SKM-1 treated with dmso at 0.1 percent for 144 hours (cell line): Measurements from ENCODE around the gene MAP2K5.
A peak's percentile ranks its signal among the peaks of the same experiment; 100 is the strongest.

Source experiments
- DNase-seq: peaks from one replicate; lab custom pipeline; 2025; ENCODE audit not compliant: unreplicated experiment; lab: John Stamatoyannopoulos, UW

MAP2K5 gene

GRCh38 chr15:67777773-67778172, 235.3 kb downstream of the MAP2K5 start:
- DNase-seq = no peak

- DNase-seq = no peak
Observed at GRCh38 chr15:67778968-67779548, 236.6 kb downstream of the MAP2K5 start.

- DNase-seq = no peak
Observed at GRCh38 chr15:67779549-67780111, 237.1 kb downstream of the MAP2K5 start.

- DNase-seq = no peak
Observed at GRCh38 chr15:67781061-67781460, 238.6 kb downstream of the MAP2K5 start.

- DNase-seq = no peak
Observed at GRCh38 chr15:67781907-67782690, 239.6 kb downstream of the MAP2K5 start.

GRCh38 chr15:67782691-67782991, 240.1 kb downstream of the MAP2K5 start:
- DNase-seq = no peak

- DNase-seq = no peak
Observed at GRCh38 chr15:67783303-67783702, 240.8 kb downstream of the MAP2K5 start.

GRCh38 chr15:67784090-67784781, 241.7 kb downstream of the MAP2K5 start:
- peak; percentile 56 for DNase-seq

GRCh38 chr15:67784856-67785430, 242.4 kb downstream of the MAP2K5 start:
- no peak for DNase-seq

GRCh38 chr15:67785431-67785830, 242.9 kb downstream of the MAP2K5 start:
- no peak for DNase-seq

GRCh38 chr15:67786646-67787045, 244.1 kb downstream of the MAP2K5 start:
- no peak for DNase-seq

- no peak for DNase-seq
Observed at GRCh38 chr15:67788986-67789385, 246.5 kb downstream of the MAP2K5 start.

- DNase-seq = no peak
Observed at GRCh38 chr15:67790610-67791319, 248.3 kb downstream of the MAP2K5 start.

- no peak for DNase-seq
Observed at GRCh38 chr15:67792250-67792942, 249.9 kb downstream of the MAP2K5 start.

- DNase-seq = no peak
Observed at GRCh38 chr15:67794832-67795574, 252.5 kb downstream of the MAP2K5 start.

- no peak for DNase-seq
Observed at GRCh38 chr15:67796196-67797127, 254.0 kb downstream of the MAP2K5 start.

- DNase-seq = no peak
Observed at GRCh38 chr15:67799801-67800205, 257.3 kb downstream of the MAP2K5 start.

- DNase-seq = no peak
Observed at GRCh38 chr15:67801142-67801541, 258.6 kb downstream of the MAP2K5 start.
